ENCODE results near the gene MRPL42. TPM values are rescaled to one million over a fixed set of nuclear protein-coding genes. Genes with fewer than 3 reads are reported as not detected.

MRPL42 gene
- total RNA-seq, 1 donor = 29.0 TPM

GRCh38 chr12:93460902-93461301 is 6.4 kb upstream of the MRPL42 start:
- no peaks in the 10 kb centered on the region for H3K79me2 ChIP-seq (ENCODE audit: insufficient read depth, low read length)
- H3K4me3 ChIP-seq (ENCODE audit: insufficient read depth, low read length) = no peak overlapping the region
- DNase-seq (ENCODE audit: insufficient read length, low spot score, missing footprints) = no peak
- H3K4me1 ChIP-seq (ENCODE audit: insufficient read depth, low read length) = no peaks in the 10 kb centered on the region
- H3K9me3 ChIP-seq (ENCODE audit: low read depth, low read length) = no peaks in the 10 kb centered on the region
- TF ChIP-seq CTCF (IDR thresholded peaks at IDR 0.05; ENCODE audit: extremely low read depth, low read depth, low read length) = no peak
- H2AFZ ChIP-seq (ENCODE audit: low read length) = no peak overlapping the region
- H3K27ac ChIP-seq (ENCODE audit: low read depth, low read length) = no peak overlapping the region
- H3K4me2 ChIP-seq (ENCODE audit: insufficient read depth, low read length) = no peak overlapping the region
- H4K20me1 ChIP-seq (ENCODE audit: insufficient read depth, low read length) = no peaks in the 10 kb centered on the region
- no peaks in the 10 kb centered on the region for H3K27me3 ChIP-seq (ENCODE audit: insufficient read depth, low read length)
- H3K36me3 ChIP-seq (ENCODE audit: insufficient read depth, low read length) = no peaks in the 10 kb centered on the region

- Histone ChIP-seq H3K4me1 (ENCODE audit: insufficient read depth, low read length) (no peaks in the 10 kb centered on the region), H3K9me3 (ENCODE audit: low read depth, low read length) (no peaks in the 10 kb centered on the region), H3K4me3 (ENCODE audit: insufficient read depth, low read length) (no peak overlapping the region), H3K27me3 (ENCODE audit: insufficient read depth, low read length) (no peaks in the 10 kb centered on the region), H3K27ac (ENCODE audit: low read depth, low read length) (no peak overlapping the region), H3K4me2 (ENCODE audit: insufficient read depth, low read length) (no peak overlapping the region), H3K79me2 (ENCODE audit: insufficient read depth, low read length) (no peaks in the 10 kb centered on the region), H3K36me3 (ENCODE audit: insufficient read depth, low read length) (no peaks in the 10 kb centered on the region), H2AFZ (ENCODE audit: low read length) (no peak overlapping the region), H4K20me1 (ENCODE audit: insufficient read depth, low read length) (no peaks in the 10 kb centered on the region)
- no peak for DNase-seq (ENCODE audit: insufficient read length, low spot score, missing footprints)
- no peak for TF ChIP-seq CTCF (IDR thresholded peaks at IDR 0.05; ENCODE audit: extremely low read depth, low read depth, low read length)
These were observed 5.8 kb upstream of the MRPL42 start for GRCh38 chr12:93461503-93461902.

- Histone ChIP-seq H3K4me1 (ENCODE audit: insufficient read depth, low read length) (peaks cover 19% of the 10 kb centered on the region), H3K4me3 (ENCODE audit: insufficient read depth, low read length) (no peak overlapping the region)
These were observed 1.5 kb upstream of the MRPL42 start for GRCh38 chr12:93465841-93466240.

More at GRCh38 chr12:93465841-93466240, 1.5 kb upstream of the MRPL42 start:
- peaks cover 34% of the 10 kb centered on the region for H3K79me2 ChIP-seq (ENCODE audit: insufficient read depth, low read length)
- no peak for TF ChIP-seq CTCF (IDR thresholded peaks at IDR 0.05; ENCODE audit: extremely low read depth, low read depth, low read length)
- no peak overlapping the region for H3K4me2 ChIP-seq (ENCODE audit: insufficient read depth, low read length)
- no peak for DNase-seq (ENCODE audit: insufficient read length, low spot score, missing footprints)
- H4K20me1 ChIP-seq (ENCODE audit: insufficient read depth, low read length) = peaks cover 8% of the 10 kb centered on the region
- H3K9me3 ChIP-seq (ENCODE audit: low read depth, low read length) = no peaks in the 10 kb centered on the region
- H3K36me3 ChIP-seq (ENCODE audit: insufficient read depth, low read length) = no peaks in the 10 kb centered on the region
- H3K27me3 ChIP-seq (ENCODE audit: insufficient read depth, low read length) = no peaks in the 10 kb centered on the region
- H2AFZ ChIP-seq (ENCODE audit: low read length) = no peak overlapping the region
- no peak overlapping the region for H3K27ac ChIP-seq (ENCODE audit: low read depth, low read length)
